Measurements from ENCODE around the gene WDR59.

GRCh38 chr16:74975591-74975990, 9.3 kb downstream of the WDR59 start:
- no peak for TF ChIP-seq CTCF (IDR thresholded peaks at IDR 0.05)
- TF ChIP-seq NR3C1 (IDR thresholded peaks at IDR 0.05): no peak
- no peak for TF ChIP-seq MAFK (IDR thresholded peaks at IDR 0.05; ENCODE audit: partially characterized antibody)
- no peak for TF ChIP-seq ZNF302 (CRISPR knock-in tag; IDR thresholded peaks at IDR 0.05)
- TF ChIP-seq RCOR1 (IDR thresholded peaks at IDR 0.05; ENCODE audit: low read depth, low read length): no peak
